ENCODE results near the gene TRIM65.

DNA sequence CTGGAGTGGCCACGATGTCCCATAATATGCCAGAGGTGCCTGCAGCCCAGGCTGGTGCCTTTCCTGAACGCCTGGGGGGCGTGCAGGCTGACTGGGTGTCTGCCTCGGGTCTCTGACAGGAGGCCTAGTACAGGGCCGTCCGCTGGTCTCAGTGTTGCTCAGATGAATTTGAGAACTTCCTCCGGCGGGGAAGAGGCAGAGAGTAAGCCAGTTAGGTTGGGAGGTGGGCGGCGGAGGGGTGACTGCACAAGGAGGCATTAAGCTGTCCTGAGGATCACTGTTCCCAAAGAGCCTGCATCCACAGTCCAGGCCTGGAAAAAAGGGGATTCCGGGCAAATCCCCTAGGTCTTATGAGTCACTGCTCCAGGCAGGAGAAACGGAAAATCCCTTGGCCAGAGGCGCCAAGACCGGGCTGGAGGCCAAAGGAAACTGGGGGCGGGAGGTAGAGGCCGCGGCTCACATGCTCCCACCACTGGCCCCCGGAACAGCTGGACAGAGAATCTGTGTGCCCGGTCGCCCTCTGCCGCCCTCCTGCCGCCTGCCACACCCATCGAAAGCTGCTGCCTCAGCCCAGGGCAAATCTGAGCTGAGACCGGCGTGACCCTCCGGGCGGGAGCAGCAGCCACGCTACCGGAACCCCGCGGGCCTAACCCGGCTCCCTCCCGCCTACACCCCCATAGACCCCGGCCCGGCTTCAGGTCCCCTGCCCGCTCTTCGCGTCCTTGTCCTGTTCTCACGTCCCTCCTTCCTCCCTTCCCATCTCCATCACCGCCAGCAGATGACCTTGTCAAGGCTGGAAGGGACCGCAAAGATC, 19.6 kb downstream of the TRIM65 start:
- TF ChIP-seq, protein P1, sequence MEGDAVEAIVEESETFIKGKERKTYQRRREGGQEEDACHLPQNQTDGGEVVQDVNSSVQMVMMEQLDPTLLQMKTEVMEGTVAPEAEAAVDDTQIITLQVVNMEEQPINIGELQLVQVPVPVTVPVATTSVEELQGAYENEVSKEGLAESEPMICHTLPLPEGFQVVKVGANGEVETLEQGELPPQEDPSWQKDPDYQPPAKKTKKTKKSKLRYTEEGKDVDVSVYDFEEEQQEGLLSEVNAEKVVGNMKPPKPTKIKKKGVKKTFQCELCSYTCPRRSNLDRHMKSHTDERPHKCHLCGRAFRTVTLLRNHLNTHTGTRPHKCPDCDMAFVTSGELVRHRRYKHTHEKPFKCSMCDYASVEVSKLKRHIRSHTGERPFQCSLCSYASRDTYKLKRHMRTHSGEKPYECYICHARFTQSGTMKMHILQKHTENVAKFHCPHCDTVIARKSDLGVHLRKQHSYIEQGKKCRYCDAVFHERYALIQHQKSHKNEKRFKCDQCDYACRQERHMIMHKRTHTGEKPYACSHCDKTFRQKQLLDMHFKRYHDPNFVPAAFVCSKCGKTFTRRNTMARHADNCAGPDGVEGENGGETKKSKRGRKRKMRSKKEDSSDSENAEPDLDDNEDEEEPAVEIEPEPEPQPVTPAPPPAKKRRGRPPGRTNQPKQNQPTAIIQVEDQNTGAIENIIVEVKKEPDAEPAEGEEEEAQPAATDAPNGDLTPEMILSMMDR (IDR thresholded peaks at IDR 0.05): no peak
- no peak for TF ChIP-seq ZFX (IDR thresholded peaks at IDR 0.05; ENCODE audit: borderline replicate concordance)

Data from 22Rv1 (cell line).